HG02642 (cell line): Measurements from ENCODE around the gene JOSD2.
"Not testable (repeated sequence)": the region's sequence is repeated elsewhere in the genome, so short reads cannot be mapped to it uniquely, and the experiment has no call there.

Experiments used
- ATAC-seq: cut with Tn5 transposase; IDR thresholded peaks from one replicate; pipeline ENCODE4 v1.9.1; 2021; ENCODE audit warnings: mild to moderate bottlenecking; ENCODE audit not compliant: unreplicated experiment, poor library complexity

JOSD2 gene

DNA sequence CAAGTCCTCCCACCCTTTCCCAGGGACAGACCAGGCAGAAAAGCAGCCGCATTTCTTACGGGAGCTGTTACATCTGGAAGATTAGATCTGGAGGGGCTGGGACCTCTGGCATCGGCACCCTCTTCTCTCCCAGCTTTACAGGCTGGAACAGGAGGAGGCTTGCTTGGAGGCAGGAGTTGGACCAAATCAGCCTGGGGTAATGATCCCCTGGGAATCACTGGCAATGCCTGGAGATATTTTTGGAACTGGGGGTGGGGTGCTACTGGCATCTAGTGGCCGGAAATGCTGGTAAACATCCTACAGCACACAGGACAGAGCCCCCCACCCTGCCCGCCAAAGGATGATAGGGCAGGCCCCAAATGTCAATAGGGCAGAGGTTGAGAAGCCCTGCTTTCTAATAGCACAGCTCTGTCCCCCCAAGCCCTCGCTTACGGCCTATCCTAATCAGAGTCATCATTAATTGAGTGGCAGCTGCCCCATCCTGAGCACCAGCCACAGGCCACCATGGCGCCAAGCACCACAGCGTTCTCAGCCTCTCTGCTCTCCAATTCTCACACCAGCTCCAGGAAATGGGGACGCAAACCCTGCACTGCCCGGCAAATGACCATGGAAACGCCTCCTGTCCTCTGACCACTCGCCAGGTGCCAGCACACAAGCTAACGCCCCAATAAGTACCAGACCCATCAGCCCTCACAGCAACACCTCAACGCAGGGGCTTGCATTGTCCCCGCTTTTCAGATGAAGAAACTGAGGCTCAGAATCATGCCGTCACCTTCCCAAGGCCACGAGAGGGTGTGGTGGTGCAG lies 36.6 kb upstream of the JOSD2 start:
- ATAC-seq: no peak

DNA sequence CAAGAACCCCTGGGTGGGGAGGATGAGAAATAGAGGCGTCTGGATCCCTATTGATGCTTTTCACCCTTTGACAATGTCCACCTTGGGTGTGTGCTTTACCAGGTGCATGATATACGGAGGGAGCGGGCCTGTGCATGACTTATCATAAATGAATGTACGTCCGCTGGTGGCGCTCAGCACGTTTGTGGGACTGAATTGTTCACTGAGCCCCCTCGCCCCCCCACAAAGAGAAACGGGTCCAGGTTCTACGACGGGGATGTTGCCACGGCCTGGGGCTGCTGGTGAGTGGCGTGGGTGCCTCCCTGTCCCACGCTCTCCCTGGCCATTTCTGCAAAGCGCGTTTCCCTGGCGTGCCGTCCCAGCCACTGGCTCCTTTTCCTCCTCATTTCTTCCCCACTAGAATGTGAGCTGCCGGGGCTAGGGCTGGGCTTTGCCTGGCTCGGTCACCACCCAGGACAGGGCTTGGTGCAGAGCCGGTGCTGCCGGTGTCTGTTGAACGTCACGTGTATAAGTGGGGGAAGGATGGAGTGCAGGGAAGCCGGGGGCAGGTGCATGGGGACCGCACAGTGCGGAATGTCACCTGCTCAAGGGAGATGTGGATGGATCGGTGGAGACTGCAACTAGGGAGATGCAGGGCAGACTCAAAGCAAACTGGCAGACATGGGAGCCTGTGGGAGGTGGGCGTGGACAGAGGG lies 35.7 kb upstream of the JOSD2 start:
- ATAC-seq: no peak

DNA sequence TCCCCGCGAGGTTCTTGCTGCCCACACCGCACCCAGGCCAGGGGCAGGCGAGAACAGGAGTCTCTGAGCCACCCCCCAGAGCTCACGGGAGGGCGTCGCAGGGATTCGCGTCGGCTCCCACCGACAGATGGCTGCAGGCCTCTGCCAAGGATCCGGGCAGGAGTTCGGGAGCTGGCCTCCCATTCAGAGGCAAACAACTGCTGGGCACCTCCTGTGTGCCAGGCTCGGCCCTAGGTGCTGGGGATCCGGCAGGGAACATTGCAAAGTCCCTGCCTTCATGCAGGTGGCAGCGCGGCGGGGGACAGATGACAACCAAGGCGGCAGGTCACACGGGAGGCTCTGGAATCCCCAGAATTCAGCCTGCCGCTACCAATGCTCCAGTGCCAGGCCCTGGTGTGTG lies 32.0 kb upstream of the JOSD2 start:
- no peak for ATAC-seq

DNA sequence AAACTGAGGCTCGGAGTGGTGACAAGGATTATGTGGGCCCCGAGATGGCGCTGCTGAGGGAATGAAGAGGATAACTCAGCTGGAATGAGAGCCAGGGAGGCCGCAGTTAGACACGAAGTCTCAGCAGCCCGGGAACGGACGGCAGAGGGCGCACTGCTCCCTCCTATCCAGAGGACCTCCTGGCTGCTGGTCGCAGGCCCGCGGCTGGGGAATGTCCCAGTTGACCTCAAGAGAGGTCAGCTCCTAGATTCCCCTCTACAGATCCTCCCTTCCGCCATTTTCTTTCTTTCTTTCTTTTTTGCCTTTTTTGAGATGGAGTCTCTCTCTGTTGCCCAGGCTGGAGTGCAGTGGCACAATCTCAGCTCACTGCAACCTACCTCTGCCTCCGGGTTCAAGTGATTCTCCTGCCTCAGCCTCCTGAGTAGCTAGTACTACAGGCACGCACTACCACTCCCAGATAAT lies 26.8 kb upstream of the JOSD2 start:
- no peak for ATAC-seq

DNA sequence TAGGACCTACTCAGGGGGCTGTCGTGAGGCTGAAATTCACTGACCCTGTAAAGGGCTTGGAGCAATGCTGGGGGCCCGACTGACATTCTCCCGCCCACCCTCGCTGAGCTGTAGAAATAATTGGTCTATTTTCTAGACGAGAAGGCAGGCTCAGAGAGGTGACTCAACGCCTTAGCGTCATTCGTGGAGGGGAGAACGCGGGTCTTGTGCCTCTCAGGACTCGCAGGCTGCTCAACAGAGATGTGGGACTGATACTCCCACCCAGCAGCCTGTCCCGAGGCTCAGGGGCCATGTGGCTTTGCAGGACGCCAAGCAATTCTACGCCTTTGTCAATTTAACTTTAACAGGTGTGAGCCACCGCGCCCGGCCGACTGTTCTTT lies 26.3 kb upstream of the JOSD2 start:
- no peak for ATAC-seq

DNA sequence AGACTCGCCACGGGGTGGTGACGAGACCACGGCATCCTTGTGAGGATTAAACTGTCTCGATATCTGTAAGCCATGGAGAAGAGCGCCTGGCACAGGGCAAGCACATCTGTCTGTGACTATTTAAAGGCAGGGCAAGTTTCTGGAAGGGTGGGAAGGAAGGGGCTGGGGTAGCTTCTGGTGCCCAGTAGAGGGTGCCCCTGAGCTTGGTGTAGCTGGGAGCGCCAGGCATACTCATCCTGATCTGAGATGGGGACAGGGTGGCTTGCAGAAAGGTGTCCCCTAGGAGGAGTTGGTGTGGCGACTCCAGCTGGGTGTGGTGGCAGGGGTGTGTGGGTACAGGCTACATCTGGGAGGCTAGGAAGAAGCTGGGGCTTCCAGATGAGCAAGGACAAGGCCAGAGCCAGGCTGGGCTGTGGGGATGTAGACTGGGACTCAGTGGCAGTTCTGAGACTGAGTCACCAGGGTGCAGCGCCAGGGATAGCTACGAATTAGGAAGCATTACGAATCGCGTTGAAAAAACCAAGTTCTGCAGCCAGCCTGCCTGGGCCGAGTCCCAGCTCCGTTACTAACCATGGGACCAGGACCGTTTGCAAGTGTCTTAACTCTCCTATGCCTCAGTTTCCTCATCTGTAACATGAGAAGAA lies 25.8 kb upstream of the JOSD2 start:
- ATAC-seq: no peak

DNA sequence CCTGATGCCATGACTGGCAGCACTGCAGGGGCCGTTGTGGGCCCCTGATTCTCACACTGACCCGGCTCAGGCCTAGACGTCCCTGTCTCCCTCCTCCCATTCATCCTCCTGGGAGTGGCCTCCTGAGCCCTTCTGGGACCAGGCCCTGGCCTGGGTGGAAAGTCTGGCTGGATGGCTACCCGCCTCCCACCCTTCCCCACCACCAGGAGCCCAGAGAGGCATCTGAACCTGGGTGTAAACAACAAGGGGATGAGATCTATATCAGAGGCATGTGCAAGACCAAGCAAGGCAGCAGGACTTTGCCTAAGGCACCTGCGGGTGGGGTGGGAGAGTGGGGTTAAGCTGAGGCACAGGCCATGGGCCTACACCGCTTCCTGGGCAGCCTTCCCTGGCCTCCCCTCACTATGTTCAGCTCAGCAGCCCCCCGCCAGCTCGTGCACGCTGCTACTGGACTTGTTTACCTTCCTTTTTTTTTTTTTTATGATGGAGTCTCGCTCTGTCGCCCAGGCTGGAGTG lies 24.7 kb upstream of the JOSD2 start:
- no peak for ATAC-seq

DNA sequence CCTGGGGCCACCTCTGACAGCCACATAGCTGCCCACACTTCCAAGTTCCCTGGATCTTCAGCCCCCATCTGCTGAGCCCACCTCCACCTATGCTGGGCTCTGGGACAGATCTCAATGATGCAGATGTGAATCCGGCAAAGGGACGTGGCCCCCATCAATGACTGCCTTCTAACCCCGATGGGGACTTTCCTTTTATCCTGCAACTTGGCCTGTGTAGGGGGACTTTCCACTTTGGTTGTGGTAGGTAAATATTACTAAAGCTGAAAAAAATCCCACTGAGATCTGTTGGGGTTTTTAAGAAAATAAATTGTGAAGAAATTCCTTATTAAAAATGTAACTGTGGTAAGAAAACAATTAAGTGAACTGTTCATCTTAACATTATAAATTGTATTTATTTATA lies 23.5 kb upstream of the JOSD2 start:
- no peak for ATAC-seq

DNA sequence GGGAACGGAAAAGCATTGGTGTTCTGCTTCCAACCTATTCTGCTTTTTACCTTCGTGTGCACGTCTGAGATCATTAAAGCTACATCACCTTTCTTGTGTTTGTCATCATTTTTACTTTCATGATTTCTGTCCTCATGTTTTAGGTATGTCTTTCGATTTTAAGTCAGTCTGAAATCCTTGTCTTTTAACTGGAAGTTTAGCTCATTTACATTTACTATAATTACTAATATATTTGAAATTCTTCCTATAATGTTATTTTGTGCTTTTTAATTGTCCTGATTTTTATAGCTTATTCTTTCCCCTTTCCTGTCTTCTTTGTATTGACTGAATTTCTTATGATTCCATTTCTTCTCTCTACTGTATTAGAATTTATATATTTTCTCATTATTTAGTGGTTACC lies 22.0 kb upstream of the JOSD2 start:
- ATAC-seq: no peak

DNA sequence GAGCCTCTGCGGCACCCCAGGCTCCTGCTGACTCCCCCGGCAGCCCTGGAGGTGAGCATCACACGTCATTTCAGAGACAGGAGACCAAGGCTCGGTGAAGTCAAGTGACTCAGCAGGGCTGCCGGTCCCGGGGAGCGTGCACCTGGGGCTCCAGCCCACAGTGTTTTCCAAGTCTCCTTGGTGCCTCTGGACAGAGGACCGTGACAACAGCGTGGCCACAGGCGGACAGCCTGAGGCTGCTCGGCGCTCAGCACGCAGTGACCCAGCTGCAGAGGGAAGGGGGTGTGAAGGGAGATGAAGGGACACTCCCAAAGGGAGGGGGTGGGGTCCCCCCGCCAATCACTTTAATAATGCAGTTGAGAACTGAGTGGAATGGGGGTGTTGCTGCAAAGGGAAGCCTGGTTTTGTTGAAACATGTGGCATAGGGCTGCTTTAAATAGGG lies 20.2 kb upstream of the JOSD2 start:
- ATAC-seq: no peak

DNA sequence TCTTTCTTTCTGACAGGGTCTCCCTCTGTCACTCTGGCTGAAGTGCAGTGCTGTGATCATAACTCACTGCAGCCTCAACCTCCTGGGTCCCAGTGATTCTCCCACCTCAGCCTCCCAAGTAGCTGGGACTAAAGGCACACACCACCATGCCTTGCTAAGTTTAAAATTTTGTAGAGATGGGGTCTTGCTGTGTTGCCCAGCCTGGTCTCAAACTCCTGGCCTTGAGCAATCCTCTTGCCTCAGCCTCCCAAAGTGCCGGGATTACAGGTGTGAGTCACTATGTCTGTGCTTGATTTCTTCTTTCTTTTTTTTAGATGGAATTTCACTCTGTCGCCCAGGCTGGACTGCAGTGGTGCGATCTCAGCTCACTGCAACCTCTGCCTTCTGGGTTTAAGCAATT lies 17.1 kb upstream of the JOSD2 start:
- ATAC-seq: not testable (repeated sequence)

DNA sequence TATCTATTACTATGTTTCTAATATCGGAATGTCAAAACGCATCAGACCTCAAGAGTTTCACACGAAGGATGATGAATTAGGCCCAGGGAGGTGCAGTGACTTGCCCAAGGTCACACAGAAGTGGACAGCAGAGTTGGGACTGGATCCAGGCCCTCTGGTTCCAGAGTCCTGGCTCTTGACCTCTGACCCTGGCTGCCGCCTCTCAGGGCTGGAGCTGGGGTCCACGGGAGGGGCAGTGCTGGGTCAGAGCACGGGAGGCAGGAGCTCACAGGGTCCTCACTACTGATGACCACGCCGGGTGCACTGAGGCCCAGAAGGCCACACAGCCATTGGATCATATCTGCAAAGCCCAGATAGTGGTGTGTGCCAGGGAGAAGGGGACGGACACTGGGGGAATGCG lies 11.9 kb upstream of the JOSD2 start:
- no peak for ATAC-seq

DNA sequence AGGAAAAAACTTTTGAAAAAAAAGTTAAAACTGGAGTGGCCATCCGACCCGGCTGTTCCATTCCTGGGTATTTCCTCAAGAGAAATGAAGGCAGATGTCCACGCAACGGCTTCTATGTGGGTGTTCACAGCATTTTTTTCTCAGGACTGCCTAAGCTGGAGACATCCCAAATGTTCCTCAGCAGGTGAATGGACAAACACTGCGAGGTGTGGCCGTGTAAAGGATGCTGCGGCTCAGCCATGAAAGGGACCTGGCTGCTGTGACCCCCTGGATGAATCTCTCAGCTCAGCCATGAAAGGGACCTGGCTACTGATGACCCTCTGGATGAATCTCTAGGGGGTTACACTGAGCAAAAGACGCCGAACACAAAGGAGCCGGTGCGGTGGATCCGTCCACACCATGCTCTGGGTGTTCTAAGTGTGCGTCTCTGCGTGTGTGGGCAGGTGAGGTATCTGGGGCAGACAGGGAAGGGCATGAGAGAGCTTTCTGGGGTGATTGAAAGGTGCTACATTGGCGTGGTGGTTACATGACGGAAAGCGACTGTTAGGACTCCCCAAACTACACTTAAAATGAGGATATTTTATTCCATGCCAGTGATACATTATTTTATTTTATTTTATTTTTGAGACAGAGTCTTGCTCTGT lies 10.0 kb upstream of the JOSD2 start:
- no peak for ATAC-seq

DNA sequence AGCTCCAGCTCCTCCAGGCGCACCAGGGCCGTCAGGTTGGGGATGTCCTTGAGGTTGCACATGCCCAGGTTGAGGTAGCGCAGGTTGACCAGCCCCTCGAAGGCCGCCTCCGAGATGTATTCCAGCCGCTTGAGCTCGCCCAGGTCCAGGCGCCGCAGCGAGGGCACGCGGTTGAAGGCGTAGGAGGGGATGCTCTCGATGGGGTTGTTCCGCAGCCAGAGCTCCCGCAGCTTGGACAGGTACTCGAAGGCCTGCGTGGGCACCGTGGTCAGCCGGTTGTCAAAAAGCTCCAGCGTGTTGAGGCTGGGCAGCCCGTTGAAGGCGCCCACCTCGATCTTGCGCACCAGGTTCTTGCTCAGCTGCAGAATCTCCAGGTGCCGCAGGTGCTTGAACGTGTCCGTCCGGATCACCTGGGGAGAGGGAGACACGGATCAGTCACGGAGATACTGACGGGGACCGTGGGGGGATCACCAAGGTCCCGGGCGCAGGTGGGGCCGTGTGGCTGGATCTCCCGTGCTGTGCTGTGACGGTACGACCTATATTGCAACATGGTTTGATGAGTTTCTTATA lies 8.1 kb upstream of the JOSD2 start:
- no peak for ATAC-seq

DNA sequence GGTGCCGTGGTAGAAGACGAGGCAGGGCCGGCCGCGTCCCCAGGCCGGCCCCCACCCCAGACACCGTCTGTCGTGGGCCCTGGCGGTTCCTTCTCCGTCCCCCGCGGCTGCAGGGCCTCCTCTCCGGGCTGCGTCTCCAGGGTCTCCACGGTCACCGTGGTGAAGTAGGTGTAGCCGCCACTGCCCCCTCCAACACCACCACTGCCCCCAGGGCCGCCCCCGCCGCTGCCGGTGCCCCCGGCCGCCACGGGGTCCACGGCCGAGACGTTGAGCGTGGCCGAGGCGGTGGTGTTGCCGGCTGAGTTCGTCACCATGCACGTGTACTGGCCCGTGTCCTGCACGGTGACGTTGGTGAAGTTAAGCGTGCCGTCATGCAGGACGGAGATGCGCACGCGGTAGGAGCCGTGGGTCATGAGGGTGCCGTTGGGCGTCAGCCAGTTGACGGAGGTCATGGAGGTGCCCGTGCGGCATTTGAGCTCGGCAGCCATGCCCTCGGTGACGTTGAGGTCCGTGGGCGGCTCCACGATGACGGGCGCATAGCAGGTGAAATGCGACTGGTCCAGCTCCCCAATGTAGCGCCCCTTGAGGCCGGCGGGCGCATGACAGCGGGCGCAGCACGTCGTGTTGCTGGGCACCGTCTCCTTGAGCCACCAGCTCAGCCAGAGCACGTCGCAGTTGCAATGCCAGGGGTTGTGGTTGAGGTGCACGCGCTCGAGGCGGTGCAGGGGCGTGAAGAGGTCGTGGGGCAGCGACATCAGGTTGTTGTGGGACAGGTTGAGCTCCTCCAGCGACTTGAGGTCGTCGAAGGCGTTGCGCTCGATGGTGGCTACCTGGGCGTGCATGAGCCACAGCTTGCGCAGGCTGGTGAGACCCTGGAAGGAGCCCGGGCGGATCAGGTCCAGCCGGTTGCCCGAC lies 7.4 kb upstream of the JOSD2 start:
- ATAC-seq: no peak

DNA sequence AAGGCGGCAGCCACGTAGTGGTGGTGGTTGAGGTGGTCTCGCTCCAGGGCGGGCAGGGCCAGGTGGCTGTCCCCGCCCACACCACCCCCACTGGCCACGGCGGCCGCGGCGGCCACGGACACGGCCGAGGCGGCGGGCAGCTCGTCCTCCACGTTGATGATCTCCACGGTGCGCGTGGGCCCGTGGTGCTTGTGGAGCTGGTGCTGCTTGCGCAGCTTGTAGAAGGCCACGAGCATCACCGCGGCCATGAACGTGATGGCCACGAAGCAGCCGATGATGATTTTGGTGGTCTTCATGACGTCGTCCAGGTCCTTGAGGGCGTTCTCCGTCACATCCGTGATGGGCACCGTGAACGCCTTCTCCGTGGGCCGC lies 6.7 kb upstream of the JOSD2 start:
- no peak for ATAC-seq

DNA sequence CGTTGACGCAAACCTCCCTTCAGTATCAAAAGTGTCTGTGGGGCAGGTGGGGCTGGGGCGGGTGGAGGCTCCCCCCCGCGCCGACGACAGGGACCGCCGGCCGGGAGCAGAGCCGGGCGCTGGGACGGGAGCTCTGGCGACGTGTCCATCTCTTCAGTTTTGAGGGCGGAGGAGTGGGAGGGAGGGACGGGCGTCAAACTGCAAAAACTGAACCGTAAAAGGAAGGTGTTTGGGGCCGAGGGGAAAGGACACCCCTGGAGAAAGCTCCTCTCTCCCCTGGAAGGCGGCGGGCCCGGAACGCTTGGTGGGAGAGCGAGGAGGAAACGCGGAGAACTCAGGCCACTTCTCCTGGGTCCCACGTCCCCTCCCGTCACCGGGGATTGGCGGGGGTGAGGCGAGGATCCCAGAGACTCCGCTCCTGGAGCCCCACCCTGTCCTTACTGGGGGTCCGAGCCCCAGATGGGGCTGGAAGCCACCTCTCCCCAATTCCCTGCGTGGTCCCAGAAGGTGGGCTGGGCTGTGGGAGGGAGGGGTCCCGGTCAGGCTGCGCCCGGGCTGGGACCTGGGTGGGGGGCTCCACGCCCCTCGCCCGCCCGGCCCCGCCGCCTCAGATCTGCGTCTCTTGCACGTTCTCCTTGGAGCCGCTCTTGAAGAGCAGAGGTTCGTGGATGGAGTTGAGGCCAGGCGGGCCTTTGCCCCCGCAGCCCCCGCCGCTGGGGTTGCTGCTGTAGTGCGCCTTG lies 6.1 kb upstream of the JOSD2 start:
- ATAC-seq: no peak

DNA sequence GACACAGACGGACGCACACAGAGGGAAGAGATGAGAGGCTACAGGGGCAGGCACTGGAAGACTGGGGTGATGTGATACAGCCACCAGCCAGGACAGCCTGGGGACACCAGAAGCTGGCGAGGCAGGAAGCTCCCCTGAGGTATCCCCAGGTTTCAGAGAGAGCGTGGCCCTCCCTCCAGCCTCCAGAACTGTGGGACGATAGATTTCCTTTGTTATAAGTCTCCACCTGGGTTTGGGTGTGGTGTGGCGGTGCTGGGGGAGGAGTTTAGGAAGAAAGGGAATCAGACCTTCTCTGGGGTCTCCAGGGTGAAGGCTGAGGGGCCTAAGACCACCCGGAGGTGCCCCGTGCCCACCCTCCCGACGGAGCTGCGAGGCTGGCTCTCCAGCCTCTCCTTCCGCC lies 5.5 kb upstream of the JOSD2 start:
- ATAC-seq: no peak

DNA sequence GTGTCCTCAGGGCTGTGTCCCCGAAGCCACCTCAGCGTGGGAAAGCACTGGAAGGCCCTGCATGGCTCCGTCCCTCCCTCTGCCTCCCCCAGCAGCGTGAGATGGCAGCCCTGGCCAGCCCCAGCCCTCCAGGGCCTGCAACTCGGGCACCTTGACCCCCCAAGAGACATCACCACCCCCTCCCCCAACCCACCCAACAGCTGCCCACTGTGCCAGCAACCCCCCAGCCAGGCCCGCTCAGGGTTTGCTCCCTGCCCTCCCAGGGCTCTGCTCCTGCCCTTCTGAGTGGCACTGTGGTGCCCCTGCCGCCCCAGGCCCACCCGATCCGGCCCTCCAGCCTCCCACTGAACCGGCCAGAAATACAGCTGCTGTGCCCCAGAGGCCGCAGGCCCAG lies 4.2 kb upstream of the JOSD2 start:
- no peak for ATAC-seq
